ENCODE data around the gene FKBP3. TPM values are rescaled to one million over a fixed set of nuclear protein-coding genes. Genes with fewer than 3 reads are reported as not detected.

Gene FKBP3
- total RNA-seq, 1 experiment from 2014 or later: 157 TPM

DNA sequence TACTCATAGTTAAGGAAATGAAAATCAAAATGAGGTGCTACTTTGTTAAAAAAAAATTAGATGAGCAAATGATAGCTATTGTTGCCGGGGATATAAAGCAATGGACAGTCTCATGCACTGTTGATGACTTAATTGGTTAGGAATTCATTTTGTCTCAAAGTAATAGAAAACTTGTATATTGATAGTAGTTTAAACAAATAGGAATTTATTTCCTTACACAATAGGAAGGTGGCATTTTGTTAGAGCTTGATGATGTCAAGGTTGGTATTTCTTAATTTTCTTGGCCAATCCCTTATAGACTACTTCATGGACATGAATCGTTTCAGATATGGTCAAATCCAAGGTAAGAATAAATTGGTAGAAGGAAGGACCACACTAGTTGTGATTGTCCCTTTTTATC lies 42.6 kb downstream of the FKBP3 start:
- Histone ChIP-seq H4K20me1 (ENCODE audit: control insufficient read depth, insufficient read depth, insufficient read length) (no peaks in the 10 kb centered on the region), H3K9me3 (ENCODE audit: control insufficient read depth, low read depth, low read length) (no peaks in the 10 kb centered on the region), H3K14ac (ENCODE audit: insufficient read depth, low read length) (no peak overlapping the region), H3K4ac (ENCODE audit: low read depth, low read length) (no peak overlapping the region), H3K4me1 (ENCODE audit: insufficient read depth, low read length) (no peaks in the 10 kb centered on the region), H3K27me3 (ENCODE audit: insufficient read depth, low read length) (no peaks in the 10 kb centered on the region), H3K27ac (ENCODE audit: insufficient read length, low read depth, low read length) (no peak overlapping the region), H3K79me2 (ENCODE audit: insufficient read depth, low read length) (peaks cover 33% of the 10 kb centered on the region; the same call in 1 of the 2 replicates), H2AK5ac (ENCODE audit: insufficient read length, low read length) (no peak overlapping the region), H4K8ac (replicated peaks; ENCODE audit: insufficient read length, low read depth, low read length) (no peak overlapping the region), H4K5ac (ENCODE audit: insufficient read length, low read depth, low read length) (no peak overlapping the region), H3K18ac (ENCODE audit: insufficient read length, low read depth, low read length) (no peak overlapping the region), H2AFZ (ENCODE audit: low read length) (no peak overlapping the region), H3K23ac (ENCODE audit: insufficient read length, low read depth, low read length) (no peak overlapping the region), H3K23me2 (ENCODE audit: insufficient read length, low read depth, low read length, poor library complexity, severe bottlenecking) (no peaks in the 10 kb centered on the region), H2BK15ac (ENCODE audit: low read depth, low read length) (no peak overlapping the region), H2BK5ac (ENCODE audit: insufficient read length, low read length) (no peak overlapping the region), H2BK12ac (ENCODE audit: insufficient read length, low read depth, low read length) (no peak overlapping the region), H2BK120ac (ENCODE audit: low read depth, low read length, poor library complexity, severe bottlenecking) (no peak overlapping the region), H2BK20ac (ENCODE audit: low read depth, low read length, poor library complexity, severe bottlenecking) (no peak overlapping the region), H3K4me2 (ENCODE audit: insufficient read depth, insufficient read length, low read length) (no peak overlapping the region), H3T11ph (ENCODE audit: low read length) (no peak overlapping the region), H3K9ac (ENCODE audit: extremely low read depth, insufficient read length, low read length) (no peak overlapping the region), H3K56ac (ENCODE audit: insufficient read length, low read depth, low read length) (no peak overlapping the region), H3K79me1 (ENCODE audit: insufficient read depth, low read depth, low read length, poor library complexity, severe bottlenecking) (no peaks in the 10 kb centered on the region), H4K91ac (ENCODE audit: insufficient read length, low read depth, low read length) (no peak overlapping the region)
- Mint-ChIP-seq H3K4me3 (no peak overlapping the region), H3K36me3 (ENCODE audit: insufficient read depth in 1 of 3, low read depth in 3 of 3) (peaks cover 10 to 26% (median 21%) of the 10 kb centered on the region in 3 experiments; a peak in 5 of 7 replicates), H3K27me3 (ENCODE audit: low read depth) (no peaks in the 10 kb centered on the region), H3K4me1 (peaks cover 13 to 15% of the 10 kb centered on the region in 2 experiments), H3K27ac (no peak overlapping the region; a peak in 1 of 7 replicates), H3K9me3 (no peaks in the 10 kb centered on the region)
- no peak for DNase-seq
- no peak for TF ChIP-seq CTCF (conservative IDR thresholded peaks at IDR 0.05)
- no CpG with 5 or more reads among the region's 2 CpGs for WGBS (ENCODE audit: extremely low coverage, insufficient read length, low lambda C conversion rate)

Data from H9 (cell line).